Endothelial cell of umbilical vein (primary cell): ENCODE results near the gene MYOG. TPM values are rescaled to one million over a fixed set of nuclear protein-coding genes. Genes with fewer than 3 reads are reported as not detected.

Experiments
- BruUV-seq: library from RNA; stranded (reverse); fragments of 400-500 nt; replicated peaks from 2 replicates; lab custom pipeline; 2021; lab: Mats Ljungman, UMichigan
- CTCF ChIA-PET: fragments of 300-600, 350-600 bp; sonication (Branson Sonifier 250); formaldehyde crosslinking; loops from one replicate; lab custom pipeline; 2021; ENCODE audit warnings: antibody characterized with exemption, inconsistent platforms; lab: Charles Lee
- POLR2A ChIA-PET: fragments of 300-600, 350-600 bp; sonication (Branson Sonifier 250); formaldehyde crosslinking; loops from one replicate; lab custom pipeline; 2021; ENCODE audit warnings: antibody characterized with exemption, inconsistent platforms; lab: Charles Lee
- DNase-seq: peaks from one replicate; pipeline ENCODE4 v3.0.0-alpha.2; 2011; ENCODE audit warnings: low read depth, low spot score
- FAIRE-seq: peaks from 2 replicates; lab custom pipeline; 2011; peaks lifted over from hg19 to GRCh38; lab: Jason Lieb, UNC
- H2AFZ ChIP-seq: 2 replicates; pipeline ENCODE4 v1.6.0; 2012; ENCODE audit warnings: low read depth, low read length, control low read depth, inconsistent platforms
- H3K27ac ChIP-seq: 2 replicates; pipeline ENCODE4 v1.5.1; 2011; ENCODE audit warnings: low read depth, mild to moderate bottlenecking, control low read depth, low read length, moderate library complexity; ENCODE audit not compliant: insufficient read depth
- H3K27me3 ChIP-seq, 2 experiments: 2 replicates each; pipeline versions ENCODE4 v1.6.0 to v1.6.1; 2011; ENCODE audit warnings: low read length in 2 of 2, mixed read lengths in 1 of 2; ENCODE audit not compliant: control insufficient read depth in 2 of 2, insufficient read depth in 2 of 2
- H3K36me3 ChIP-seq, 2 experiments: 2 replicates in 1 of 2; 3 replicates in 1 of 2; pipeline ENCODE4 v1.5.1; 2011; ENCODE audit warnings: low read length in 2 of 2, mild to moderate bottlenecking in 1 of 2, moderate library complexity in 1 of 2; ENCODE audit not compliant: control insufficient read depth in 2 of 2, insufficient read depth in 2 of 2; ENCODE audit errors: extremely low read depth in 1 of 2
- H3K4me1 ChIP-seq: 3 replicates; pipeline ENCODE4 v1.5.1; 2011; ENCODE audit warnings: mild to moderate bottlenecking, low read length; ENCODE audit not compliant: control insufficient read depth, insufficient read depth; ENCODE audit errors: extremely low read depth
- H3K4me2 ChIP-seq: 2 replicates; pipeline ENCODE4 v1.6.1; 2011; ENCODE audit warnings: low read length, control low read depth, mixed read lengths; ENCODE audit not compliant: insufficient read depth
- H3K4me3 ChIP-seq, 3 experiments: fragments of 200-600 bp in 1 of 3; sonication (generic), shearing (Covaris generic) in 1 of 3; replicated peaks in 1 of 3; 2 replicates each; pipeline ENCODE4 v1.5.1; 2011 to 2016; ENCODE audit warnings: control low read depth in 3 of 3, low read length in 3 of 3, mild to moderate bottlenecking in 2 of 3, inconsistent platforms in 1 of 3, low read depth in 1 of 3, moderate library complexity in 1 of 3; ENCODE audit not compliant: insufficient read depth in 1 of 3
- H3K79me2 ChIP-seq: 2 replicates; pipeline ENCODE4 v1.6.0; 2012; ENCODE audit warnings: low read length, inconsistent platforms; ENCODE audit not compliant: control insufficient read depth, insufficient read depth
- H3K9ac ChIP-seq: replicated peaks from 2 replicates; pipeline ENCODE3; 2011; ENCODE audit warnings: low read length, control low read depth; ENCODE audit not compliant: insufficient read depth; ENCODE audit errors: extremely low read depth
- H3K9me1 ChIP-seq: replicated peaks from 3 replicates; pipeline ENCODE4 v1.6.0; 2011; ENCODE audit warnings: mild to moderate bottlenecking, low read length; ENCODE audit not compliant: control insufficient read depth, insufficient read depth; ENCODE audit errors: extremely low read depth
- H3K9me3 ChIP-seq: replicated peaks from 2 replicates; pipeline ENCODE4 v1.5.1; 2012; ENCODE audit warnings: low read length, inconsistent platforms; ENCODE audit not compliant: control insufficient read depth, insufficient read depth
- H4K20me1 ChIP-seq: replicated peaks from 2 replicates; pipeline ENCODE3; 2011; ENCODE audit warnings: mild to moderate bottlenecking, low read length; ENCODE audit not compliant: control insufficient read depth, insufficient read depth; ENCODE audit errors: extremely low read depth
- CTCF ChIP-seq, 2 donors: IDR thresholded peaks; 1 replicate in 1 of 2; 2 replicates in 1 of 2; pipeline ENCODE4 v1.5.1; 2011; ENCODE audit warnings: low read length in 2 of 2, mild to moderate bottlenecking in 2 of 2, moderate library complexity in 2 of 2, control low read depth in 1 of 2, inconsistent platforms in 1 of 2, low read depth in 1 of 2; ENCODE audit not compliant: insufficient read depth in 1 of 2; ENCODE audit errors: extremely low read depth in 1 of 2
- EZH2 ChIP-seq: IDR thresholded peaks from 2 replicates; pipeline ENCODE4 v1.6.1; 2012; ENCODE audit warnings: borderline replicate concordance, low read depth, mild to moderate bottlenecking, moderate library complexity, low read length, inconsistent platforms; ENCODE audit not compliant: severe bottlenecking
- FOS ChIP-seq: IDR thresholded peaks from 2 replicates; pipeline ENCODE4 v1.6.1; 2011; ENCODE audit warnings: mild to moderate bottlenecking, low read length, moderate library complexity, borderline replicate concordance; ENCODE audit not compliant: insufficient read depth
- GATA2 ChIP-seq: IDR thresholded peaks from 2 replicates; pipeline ENCODE4 v1.7.0; 2011; ENCODE audit warnings: low read depth, mild to moderate bottlenecking, moderate library complexity, mixed read lengths, low read length; ENCODE audit not compliant: insufficient read length, insufficient read depth
- JUN ChIP-seq: IDR thresholded peaks from 2 replicates; pipeline ENCODE4 v1.6.1; 2011; ENCODE audit warnings: borderline replicate concordance, low read depth; ENCODE audit not compliant: insufficient read length, insufficient read depth
- MAX ChIP-seq: IDR thresholded peaks from 2 replicates; pipeline ENCODE4 v1.6.1; 2011; ENCODE audit not compliant: insufficient read depth, insufficient read length
- MYC ChIP-seq: IDR thresholded peaks from one replicate; pipeline ENCODE4 v1.6.1; 2011; ENCODE audit warnings: mild to moderate bottlenecking, low read depth, low read length
- POLR2A ChIP-seq: IDR thresholded peaks from 2 replicates; pipeline ENCODE4 v1.6.1; 2012; ENCODE audit warnings: low read depth, mild to moderate bottlenecking, control low read depth, low read length
- POLR2AphosphoS5 ChIP-seq: IDR thresholded peaks from 2 replicates; pipeline ENCODE4 v1.6.1; 2012; ENCODE audit warnings: low read depth, mild to moderate bottlenecking, control low read depth, low read length, moderate library complexity; ENCODE audit not compliant: insufficient read depth
- dilution Hi-C: fragments of 300-500 bp; cut with MboI; formaldehyde crosslinking; loops from one replicate; pipeline ENCODE4 v1.15.0; 2019; ENCODE audit warnings: low sequenced_read_pairs; ENCODE audit not compliant: extremely low pct_ligation_motif_present
- intact Hi-C: fragments of 100-400 bp; cut with micrococcal nuclease; formaldehyde crosslinking; loops from one replicate; pipeline ENCODE4 v1.10.0; 2022
- polyA plus RNA-seq, 4 experiments: library from polyadenylated mRNA; depleted of rRNA in 3 of 4; stranded (reverse) in 3 of 4; unstranded in 1 of 4; fragments of >200 nt; gene quantifications; 2 replicates each; pipeline versions ENCODE4 v1.2.1 to v1.2.3, GENCODE V29; 2011 to 2012; ENCODE audit warnings: missing spikeins in 1 of 4
- total RNA-seq: library from RNA; stranded (reverse); gene quantifications from 2 replicates; pipeline ENCODE4 v1.2.3, GENCODE V29; 2021

The MYOG gene
- total and polyA plus RNA-seq, 2 donors (not counting 3 experiments of a cell fraction or from before 2014, with no cell fraction given), result not detected

DNA sequence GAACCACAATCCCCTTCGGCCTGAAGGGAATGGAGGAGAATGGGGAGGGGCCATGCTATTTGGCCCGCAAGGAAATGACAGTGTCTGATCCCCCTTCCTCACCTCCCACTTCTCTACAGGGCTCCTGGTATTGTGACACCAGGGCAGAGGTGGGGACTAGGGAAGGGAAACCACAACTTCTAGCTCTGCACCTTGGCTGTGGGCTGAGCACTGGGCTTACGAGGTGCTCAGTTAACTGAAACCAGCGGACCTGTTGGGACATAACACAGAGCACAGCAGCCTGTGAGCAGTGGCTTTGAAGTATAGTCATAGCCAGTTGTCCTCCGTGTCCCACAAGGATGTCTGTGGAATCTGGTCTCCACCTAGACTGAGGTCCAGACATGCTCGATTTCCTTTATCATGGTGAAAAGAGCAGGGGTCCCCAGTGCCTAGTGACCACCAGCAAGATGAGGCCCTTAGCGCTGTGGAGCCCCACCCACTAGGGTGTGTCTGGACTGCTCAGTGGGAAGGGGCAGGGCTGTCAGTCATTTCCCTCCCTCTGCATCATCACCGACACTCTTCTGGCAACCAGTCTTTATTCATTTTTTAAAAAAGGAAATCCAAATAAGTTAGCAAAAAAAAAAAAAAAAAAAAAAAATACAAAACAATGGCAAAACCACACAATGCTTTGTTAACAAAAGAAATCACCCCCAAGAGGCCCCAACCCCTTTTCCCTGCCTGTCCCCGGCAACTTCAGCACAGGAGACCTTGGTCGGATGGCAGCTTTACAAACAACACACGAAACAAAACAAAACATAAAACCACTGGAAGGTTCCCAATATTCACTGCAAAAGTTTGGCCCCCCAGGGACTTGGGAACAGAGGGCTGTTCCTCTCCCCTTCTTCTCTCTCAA lies 3.0 kb downstream of the MYOG start:
- dilution Hi-C loops, result no loop called here
- POLR2A ChIA-PET, result no interaction called here
- no peaks in the 10 kb centered on the region for H3K9me1 ChIP-seq
- FAIRE-seq (no peak), DNase-seq (no peak)
- no peaks in the 10 kb centered on the region for H4K20me1 ChIP-seq
- no peaks in the 10 kb centered on the region for H3K4me1 ChIP-seq
- no peaks in the 10 kb centered on the region for H3K79me2 ChIP-seq
- BruUV-seq, result no TSS peak
- H3K27me3 ChIP-seq, result peaks cover 8 to 10% of the 10 kb centered on the region in 2 experiments
- no peak overlapping the region for H3K4me3 ChIP-seq
- H3K27ac ChIP-seq, result no peak overlapping the region
- no peak overlapping the region for H3K9ac ChIP-seq
- CTCF ChIA-PET, result interaction anchor here (0.8 to 3.7 kb wide), 6 partner anchors 20 to 185 kb away, joined by 3 to 26 read pairs (median 8); no protein-coding TSS in a partner anchor
- H3K36me3 ChIP-seq, result no peaks in the 10 kb centered on the region
- intact Hi-C loops, result no loop called here
- no peak overlapping the region for H3K4me2 ChIP-seq
- TF ChIP-seq MYC (no peak), MAX (no peak), GATA2 (no peak), EZH2 (no peak), JUN (no peak), FOS (no peak), POLR2AphosphoS5 (no peak), POLR2A (no peak), CTCF (IDR thresholded peaks at IDR 0.05; ENCODE audit: extremely low read depth in 1 of 2, insufficient read depth in 1 of 2, low read depth in 1 of 2, low read length in 2 of 2) (no peak)
- no peaks in the 10 kb centered on the region for H3K9me3 ChIP-seq
- H2AFZ ChIP-seq, result no peak overlapping the region
